HepG2 (cell line): Measurements from ENCODE around the gene PTK7. TPM values are rescaled to one million over a fixed set of nuclear protein-coding genes. Genes with fewer than 3 reads are reported as not detected.

Experiments used
- ATAC-seq: fragments of 200-7000 bp; cut with Tn5 transposase; 3 replicates; pipeline ENCODE4 v1.9.1; 2020; ENCODE audit warnings: mild to moderate bottlenecking, moderate library complexity
- BruUV-seq: library from RNA; stranded (reverse); fragments of 400-500 nt; replicated peaks from 2 replicates; lab custom pipeline; 2021; lab: Mats Ljungman, UMichigan
- CTCF ChIA-PET: fragments of 300-600 bp; formaldehyde crosslinking; extraction: SDS; loops from one replicate; lab custom pipeline; 2021; ENCODE audit warnings: low total read pairs, inconsistent platforms, low intra/inter-chr PET ratio; lab: Yijun Ruan, JAX
- POLR2A ChIA-PET: fragments of 350-600 bp; sonication (Branson Sonifier 250); formaldehyde crosslinking; loops from one replicate; lab custom pipeline; 2020; ENCODE audit warnings: antibody characterized with exemption, inconsistent platforms; lab: Yijun Ruan, JAX
- DNase-seq: peaks from one replicate; pipeline ENCODE4 v3.0.0-alpha.2; 2015; ENCODE audit warnings: low spot score
- FAIRE-seq: peaks from 3 replicates; lab custom pipeline; 2011; peaks lifted over from hg19 to GRCh38; lab: Jason Lieb, UNC
- H2AFZ ChIP-seq: one replicate; pipeline ENCODE4 v1.6.1; 2011; ENCODE audit warnings: low read length, inconsistent platforms
- H3K27ac ChIP-seq: fragments of 300-600 bp; 3 replicates; pipeline ENCODE4 v1.8.0; 2011; ENCODE audit warnings: mixed run types, mild to moderate bottlenecking, mixed read lengths, low read length, inconsistent platforms; ENCODE audit not compliant: insufficient read depth; ENCODE audit errors: extremely low read length
- H3K27me3 ChIP-seq, 2 experiments: fragments of 200-600 bp in 1 of 2; 2 replicates in 1 of 2; 3 replicates in 1 of 2; pipeline versions ENCODE4 v1.6.0 to v1.8.0; 2011; ENCODE audit warnings: low read length in 2 of 2, mild to moderate bottlenecking in 2 of 2, moderate library complexity in 2 of 2, inconsistent platforms in 1 of 2; ENCODE audit not compliant: insufficient read depth in 2 of 2, control insufficient read depth in 1 of 2
- H3K36me3 ChIP-seq, 2 experiments: fragments of 200-600 bp in 1 of 2; replicated peaks in 1 of 2; 2 replicates in 1 of 2; 3 replicates in 1 of 2; pipeline versions ENCODE4 v1.5.1 to v1.8.0; 2011; ENCODE audit warnings: low read length in 2 of 2, inconsistent platforms in 1 of 2; ENCODE audit not compliant: insufficient read depth in 2 of 2, control insufficient read depth in 1 of 2
- H3K4me1 ChIP-seq: 2 replicates; pipeline ENCODE4 v1.5.1; 2012; ENCODE audit warnings: low read length, inconsistent platforms; ENCODE audit not compliant: insufficient read depth
- H3K4me2 ChIP-seq: 2 replicates; pipeline ENCODE4 v1.6.0; 2011; ENCODE audit warnings: low read depth, low read length, inconsistent platforms
- H3K4me3 ChIP-seq, 3 experiments: fragments of 200-600 bp in 1 of 3; sonication (generic), shearing (Covaris generic) in 1 of 3; replicated peaks in 1 of 3; 2 replicates each; pipeline ENCODE4 v1.5.1; 2011 to 2016; ENCODE audit warnings: low read length in 3 of 3, inconsistent platforms in 2 of 3, low read depth in 2 of 3, mild to moderate bottlenecking in 2 of 3, control low read depth in 1 of 3, mixed read lengths in 1 of 3; ENCODE audit not compliant: insufficient read depth in 1 of 3
- H3K79me2 ChIP-seq: one replicate; pipeline ENCODE4 v1.6.1; 2011; ENCODE audit warnings: low read length, inconsistent platforms; ENCODE audit not compliant: insufficient read depth
- H3K9ac ChIP-seq: 2 replicates; pipeline ENCODE4 v1.6.0; 2011; ENCODE audit warnings: mild to moderate bottlenecking, low read depth, low read length, inconsistent platforms; ENCODE audit not compliant: insufficient read depth
- H3K9me3 ChIP-seq: 2 replicates; pipeline ENCODE4 v1.5.1; 2012; ENCODE audit warnings: mild to moderate bottlenecking, low read length
- H4K20me1 ChIP-seq: 2 replicates; pipeline ENCODE4 v1.6.0; 2011; ENCODE audit warnings: inconsistent platforms, mild to moderate bottlenecking, low read length, moderate library complexity; ENCODE audit not compliant: insufficient read depth
- CBX5 ChIP-seq: sonication (generic); formaldehyde crosslinking; IDR thresholded peaks from 2 replicates; pipeline ENCODE4 v1.4.0; 2020; ENCODE audit warnings: missing genetic modification reagents, borderline replicate concordance
- JARID2 ChIP-seq: sonication (generic); formaldehyde crosslinking; IDR thresholded peaks from 2 replicates; pipeline ENCODE4 v1.8.1; 2023; ENCODE audit warnings: missing genetic modification reagents, inconsistent platforms; ENCODE audit not compliant: insufficient replicate concordance
- MYC ChIP-seq: sonication (generic); formaldehyde crosslinking; IDR thresholded peaks from 2 replicates; pipeline ENCODE4 v1.9.0; 2021; ENCODE audit warnings: missing genetic modification reagents, borderline replicate concordance
- NFYB ChIP-seq: sonication (generic); formaldehyde crosslinking; IDR thresholded peaks from 2 replicates; pipeline ENCODE4 v1.4.0; 2020; ENCODE audit warnings: missing genetic modification reagents
- PAX8 ChIP-seq: sonication (generic); formaldehyde crosslinking; IDR thresholded peaks from 2 replicates; pipeline ENCODE4 v1.8.0; 2022; ENCODE audit warnings: mild to moderate bottlenecking, missing genetic modification reagents, borderline replicate concordance
- RFXANK ChIP-seq: IDR thresholded peaks from 2 replicates; pipeline ENCODE4 v1.6.1; 2016
- RXRB ChIP-seq: IDR thresholded peaks from 2 replicates; pipeline ENCODE4 v1.6.1; 2016; ENCODE audit warnings: borderline replicate concordance, missing genetic modification reagents, missing compliant biosample characterization
- SIX4 ChIP-seq: sonication (generic); formaldehyde crosslinking; IDR thresholded peaks from 2 replicates; pipeline ENCODE4 v1.4.0; 2020; ENCODE audit warnings: missing genetic modification reagents
- U2AF2 ChIP-seq: fragments of 200-400 bp; formaldehyde crosslinking; IDR thresholded peaks from 2 replicates; pipeline ENCODE4 v1.6.1; 2017; ENCODE audit warnings: low read depth, mild to moderate bottlenecking, low read length
- ZFP1 ChIP-seq: IDR thresholded peaks from 2 replicates; pipeline ENCODE4 v1.6.1; 2016
- ZNF451 ChIP-seq: sonication (generic); formaldehyde crosslinking; IDR thresholded peaks from 2 replicates; pipeline ENCODE4 v1.5.0; 2020; ENCODE audit warnings: mild to moderate bottlenecking, missing genetic modification reagents
- ZNF556 ChIP-seq: sonication (generic); formaldehyde crosslinking; IDR thresholded peaks from 2 replicates; pipeline ENCODE4 v1.4.0; 2020; ENCODE audit warnings: mild to moderate bottlenecking, missing genetic modification reagents, borderline replicate concordance
- ZNF569 ChIP-seq: sonication (generic); formaldehyde crosslinking; IDR thresholded peaks from 2 replicates; pipeline ENCODE4 v1.5.0; 2020; ENCODE audit warnings: mild to moderate bottlenecking, missing genetic modification reagents, moderate library complexity, borderline replicate concordance
- ZNF775 ChIP-seq: sonication (generic); formaldehyde crosslinking; IDR thresholded peaks from 2 replicates; pipeline ENCODE4 v1.4.0; 2020; ENCODE audit warnings: missing genetic modification reagents, mild to moderate bottlenecking, moderate library complexity, borderline replicate concordance
- WGBS: methylation state at CpG from one replicate; pipeline ENCODE4 v1.1.6; 2017; ENCODE audit warnings: low lambda C conversion rate; 5-methylcytosine and 5-hydroxymethylcytosine counted together
- in situ Hi-C: cut with HindIII; loops from 2 replicates; pipeline ENCODE4 v1.10.0; 2017; ENCODE audit warnings: low pct_unique_long_range_greater_than_20kb; ENCODE audit not compliant: extremely low pct_ligation_motif_present
- intact Hi-C: fragments of 100-400 bp; cut with micrococcal nuclease; formaldehyde crosslinking; loops from one replicate; pipeline ENCODE4 v1.10.0; 2022; ENCODE audit not compliant: unreplicated experiment
- polyA plus RNA-seq, 8 experiments: library from polyadenylated mRNA; depleted of rRNA in 3 of 8; stranded (reverse) in 7 of 8; unstranded in 1 of 8; fragments of >200 nt; fragmentation: Illumina TruSeq in 4 of 8; extraction: Trizol in 4 of 8; gene quantifications; 2 replicates each; pipeline versions ENCODE4 v1.2.1 to v1.2.3, GENCODE V29; 2011 to 2016; ENCODE audit warnings: low read depth in 4 of 8, missing spikeins in 1 of 8, mixed read lengths in 1 of 8; ENCODE audit not compliant: insufficient read depth in 1 of 8
- total RNA-seq, 5 experiments: library from RNA; depleted of rRNA; stranded (reverse); fragments of >200 nt; fragmentation: Illumina TruSeq; extraction: Trizol; gene quantifications; 2 replicates each; pipeline ENCODE4 v1.2.3, GENCODE V29; 2016; ENCODE audit warnings: low read depth in 1 of 5
- TF ChIP-seq, protein P1 (sequence below): IDR thresholded peaks from 2 replicates; pipeline ENCODE4 v1.6.1; 2018; ENCODE audit warnings: missing genetic modification reagents, mild to moderate bottlenecking, missing compliant biosample characterization

PTK7 gene
- total and polyA plus RNA-seq, 2 of the 13 experiments (the other 11 are each of a cell fraction or from before 2014, with no cell fraction given): 98.5 to 99.8 TPM

DNA sequence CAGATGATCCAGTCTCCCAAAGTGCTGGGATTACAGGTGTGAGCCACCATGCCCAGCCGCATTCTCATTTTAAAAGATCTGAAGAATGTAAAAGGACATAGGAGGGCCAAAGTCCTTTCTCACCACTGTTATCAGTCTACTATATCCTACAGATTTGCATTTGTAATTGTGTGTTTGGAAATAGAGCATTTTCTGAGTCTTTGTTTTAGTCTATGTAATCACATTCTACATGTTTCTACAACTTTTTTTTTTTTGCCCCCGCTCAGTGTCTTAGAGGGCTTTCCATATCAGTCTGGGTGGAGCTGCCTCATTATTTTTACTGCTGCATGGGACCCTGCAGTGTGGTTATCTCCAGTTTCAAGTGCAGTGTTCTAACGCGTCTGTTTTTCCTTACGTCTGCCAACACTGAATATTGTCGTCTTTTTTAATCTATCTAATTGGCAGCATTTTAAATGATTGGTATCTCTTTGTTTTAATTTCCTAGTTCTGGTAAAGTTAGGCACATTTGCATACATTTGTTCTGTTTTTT lies 113.7 kb downstream of the PTK7 start:
- ChIA-PET CTCF (no interaction called here), POLR2A (interaction anchor here (1.7 kb wide), 1 partner anchor 8 kb away, joined by 6 read pairs; the partner anchor contains the start of gene CUL9)
- no TSS peak for BruUV-seq
- in situ Hi-C loops: no loop called here
- H3K9me3 ChIP-seq: no peaks in the 10 kb centered on the region
- no peak overlapping the region for H3K27ac ChIP-seq
- H3K4me3 ChIP-seq: no peak overlapping the region
- no peak overlapping the region for H2AFZ ChIP-seq
- no peak for DNase-seq
- ATAC-seq: no peak
- H3K27me3 ChIP-seq: no peaks in the 10 kb centered on the region
- H3K4me2 ChIP-seq: no peak overlapping the region
- peaks cover 7% of the 10 kb centered on the region for H3K4me1 ChIP-seq
- FAIRE-seq: peak; percentile 4
- peaks cover 6 to 7% of the 10 kb centered on the region in 2 experiments; a peak in 4 of 5 replicates for H3K36me3 ChIP-seq
- WGBS: 99% methylated on average over 6 of the region's 6 CpGs
- no peaks in the 10 kb centered on the region for H3K79me2 ChIP-seq
- TF ChIP-seq ZNF775 (CRISPR knock-in tag) (no peak), NFYB (CRISPR knock-in tag) (no peak), JARID2 (CRISPR knock-in tag) (no peak), SIX4 (CRISPR knock-in tag) (no peak), ZNF569 (CRISPR knock-in tag) (no peak), CBX5 (no peak), RXRB (no peak), ZNF451 (no peak), MYC (CRISPR knock-in tag) (no peak), ZFP1 (no peak), ZNF556 (CRISPR knock-in tag) (no peak), U2AF2 (no peak), RFXANK (CRISPR knock-in tag) (no peak), PAX8 (CRISPR knock-in tag) (no peak)
- TF ChIP-seq, protein P1, sequence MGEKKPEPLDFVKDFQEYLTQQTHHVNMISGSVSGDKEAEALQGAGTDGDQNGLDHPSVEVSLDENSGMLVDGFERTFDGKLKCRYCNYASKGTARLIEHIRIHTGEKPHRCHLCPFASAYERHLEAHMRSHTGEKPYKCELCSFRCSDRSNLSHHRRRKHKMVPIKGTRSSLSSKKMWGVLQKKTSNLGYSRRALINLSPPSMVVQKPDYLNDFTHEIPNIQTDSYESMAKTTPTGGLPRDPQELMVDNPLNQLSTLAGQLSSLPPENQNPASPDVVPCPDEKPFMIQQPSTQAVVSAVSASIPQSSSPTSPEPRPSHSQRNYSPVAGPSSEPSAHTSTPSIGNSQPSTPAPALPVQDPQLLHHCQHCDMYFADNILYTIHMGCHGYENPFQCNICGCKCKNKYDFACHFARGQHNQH (CRISPR knock-in tag): no peak
- no peak overlapping the region for H3K9ac ChIP-seq
- H4K20me1 ChIP-seq: no peaks in the 10 kb centered on the region
- intact Hi-C loops: loop anchor here (5.0 kb wide), 1 partner anchor 692 kb away; no protein-coding TSS in a partner anchor
